GM04503 (cell line): ENCODE data around the gene SPATA7.
"Not testable (repeated sequence)": the region's sequence is repeated elsewhere in the genome, so short reads cannot be mapped to it uniquely, and the experiment has no call there.

Source experiments
- DNase-seq: peaks from one replicate; pipeline ENCODE4 v3.0.0-alpha.2; 2012; ENCODE audit warnings: low read depth

The SPATA7 gene, protein sequence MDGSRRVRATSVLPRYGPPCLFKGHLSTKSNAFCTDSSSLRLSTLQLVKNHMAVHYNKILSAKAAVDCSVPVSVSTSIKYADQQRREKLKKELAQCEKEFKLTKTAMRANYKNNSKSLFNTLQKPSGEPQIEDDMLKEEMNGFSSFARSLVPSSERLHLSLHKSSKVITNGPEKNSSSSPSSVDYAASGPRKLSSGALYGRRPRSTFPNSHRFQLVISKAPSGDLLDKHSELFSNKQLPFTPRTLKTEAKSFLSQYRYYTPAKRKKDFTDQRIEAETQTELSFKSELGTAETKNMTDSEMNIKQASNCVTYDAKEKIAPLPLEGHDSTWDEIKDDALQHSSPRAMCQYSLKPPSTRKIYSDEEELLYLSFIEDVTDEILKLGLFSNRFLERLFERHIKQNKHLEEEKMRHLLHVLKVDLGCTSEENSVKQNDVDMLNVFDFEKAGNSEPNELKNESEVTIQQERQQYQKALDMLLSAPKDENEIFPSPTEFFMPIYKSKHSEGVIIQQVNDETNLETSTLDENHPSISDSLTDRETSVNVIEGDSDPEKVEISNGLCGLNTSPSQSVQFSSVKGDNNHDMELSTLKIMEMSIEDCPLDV

DNA sequence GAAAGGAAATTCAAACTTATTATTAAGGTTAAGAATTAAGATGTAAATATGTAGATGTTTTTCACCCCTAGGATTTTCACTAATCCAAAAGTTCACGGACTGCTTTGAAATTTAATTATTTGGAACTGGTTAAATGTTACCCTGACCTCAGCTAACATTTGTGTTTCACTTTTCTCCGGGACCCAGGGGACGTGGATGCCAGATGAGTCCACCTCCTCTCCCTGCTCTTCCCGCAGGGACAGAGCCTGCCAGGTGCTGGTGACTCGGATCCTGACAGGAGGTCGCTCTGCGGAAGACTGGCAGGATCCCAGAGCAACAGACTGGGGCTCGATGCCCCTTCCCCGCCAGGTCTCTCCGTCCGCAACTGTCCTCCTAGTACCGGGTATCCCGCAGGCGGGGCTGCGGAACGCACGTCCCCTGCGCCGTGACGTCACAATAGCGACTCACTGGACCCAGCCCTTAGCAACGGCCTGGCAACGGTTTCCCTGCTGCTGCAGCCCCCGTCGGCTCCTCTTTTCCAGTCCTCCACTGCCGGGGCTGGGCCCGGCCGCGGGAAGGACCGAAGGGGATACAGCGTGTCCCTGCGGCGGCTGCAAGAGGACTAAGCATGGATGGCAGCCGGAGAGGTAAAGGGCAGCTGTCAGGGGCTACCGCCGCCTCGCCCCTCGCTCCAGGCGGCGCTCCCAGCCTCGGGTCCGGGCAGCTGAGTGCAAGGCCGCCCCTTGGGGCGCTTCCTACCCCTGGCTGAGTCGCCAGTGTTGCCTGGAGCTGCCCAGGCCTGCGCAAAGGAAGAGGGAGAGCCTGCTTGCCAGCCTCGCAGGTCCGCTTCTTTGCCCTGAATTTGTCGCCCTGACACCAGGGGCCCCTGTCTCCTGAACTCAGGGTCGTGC, at the start of gene SPATA7:
Gene SPATA7 (plus strand): TSS at position 446 of the 890 bp plus-strand sequence. CDS start 162 bp downstream, at position 608.
- peak; percentile 44 for DNase-seq

DNA sequence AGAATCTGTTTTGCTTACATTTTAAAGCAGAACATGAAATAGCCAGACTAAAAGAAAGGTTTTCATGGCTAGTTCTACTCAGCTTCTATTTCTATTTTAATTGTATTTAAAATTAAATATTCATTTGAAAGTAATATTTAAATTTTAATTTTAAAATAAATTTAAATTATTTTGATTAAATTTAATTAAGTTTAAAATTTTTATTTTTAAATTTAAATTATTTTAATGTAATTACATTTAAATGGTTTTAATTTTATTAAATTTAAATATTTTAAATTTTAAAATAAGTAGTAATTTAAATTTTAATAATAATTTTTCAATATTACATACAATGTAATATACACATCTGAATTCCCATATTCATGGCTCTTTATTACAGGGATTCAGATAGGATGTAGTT, 45.1 kb upstream of the SPATA7 start:
- DNase-seq = no peak

DNA sequence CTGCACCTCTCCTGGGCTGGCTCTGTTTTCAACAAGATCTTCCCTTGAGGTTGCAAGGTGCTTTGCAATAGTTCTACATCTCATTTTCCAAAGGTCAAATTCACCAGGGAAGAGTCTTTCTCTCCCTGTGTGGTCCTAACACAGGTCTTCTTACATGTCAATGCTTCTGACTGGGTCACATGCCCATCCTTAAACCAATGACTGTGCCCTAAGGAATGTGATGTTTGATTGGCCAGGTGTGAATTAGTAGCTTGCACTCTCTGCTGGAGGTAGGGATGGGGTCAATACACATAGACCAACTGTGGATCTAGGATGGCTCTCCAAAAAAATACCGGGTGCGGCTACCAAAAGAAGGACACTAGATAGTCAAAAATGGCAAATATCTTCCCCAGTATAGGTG, 42.5 kb upstream of the SPATA7 start:
- no peak for DNase-seq

DNA sequence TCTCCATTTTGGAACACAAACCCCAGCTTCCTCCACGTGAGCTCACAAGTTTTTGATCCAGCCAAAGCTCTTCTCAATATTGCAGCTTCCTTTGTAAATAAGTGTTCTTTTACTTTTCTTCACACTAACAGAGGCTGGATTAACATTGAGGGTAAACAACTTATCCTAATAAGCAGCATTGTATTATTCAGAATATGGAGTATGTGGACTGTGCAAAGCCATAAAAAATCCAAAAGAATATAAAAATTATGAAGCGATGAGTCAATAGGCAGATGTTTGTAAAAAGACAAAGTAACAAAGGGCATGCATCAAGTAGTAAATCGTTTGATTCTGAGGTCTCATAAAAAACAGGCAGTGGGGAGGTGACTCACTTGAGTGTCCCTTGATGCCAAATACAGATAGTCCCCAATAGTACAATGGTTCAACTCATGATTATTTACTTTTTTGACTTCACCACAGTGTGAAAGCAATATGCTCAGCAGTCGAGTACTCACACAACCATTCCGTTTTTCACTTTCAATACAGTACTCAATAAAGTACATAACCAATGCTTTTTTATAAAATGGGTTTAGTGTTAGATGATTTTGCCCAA, 39.3 kb upstream of the SPATA7 start:
- peak; percentile 8 for DNase-seq

DNA sequence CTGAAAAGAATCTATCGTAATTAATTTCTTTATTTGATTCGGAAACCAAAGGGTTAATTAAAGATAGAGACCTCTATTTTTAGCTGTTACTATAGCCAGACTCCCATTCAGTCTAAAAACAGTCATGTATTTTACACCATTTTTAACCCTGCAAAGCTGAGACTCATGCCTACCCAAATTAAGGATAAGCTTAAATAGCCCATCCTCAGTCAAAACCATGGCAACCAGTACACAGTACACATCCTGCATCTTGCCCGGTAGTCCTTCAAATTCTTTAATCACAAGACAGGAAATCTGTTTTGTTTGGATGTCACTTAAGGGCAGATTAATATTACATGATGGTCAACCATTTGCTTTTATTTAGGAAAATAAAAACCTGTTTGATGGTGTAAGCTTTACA, 36.9 kb upstream of the SPATA7 start:
- no peak for DNase-seq

DNA sequence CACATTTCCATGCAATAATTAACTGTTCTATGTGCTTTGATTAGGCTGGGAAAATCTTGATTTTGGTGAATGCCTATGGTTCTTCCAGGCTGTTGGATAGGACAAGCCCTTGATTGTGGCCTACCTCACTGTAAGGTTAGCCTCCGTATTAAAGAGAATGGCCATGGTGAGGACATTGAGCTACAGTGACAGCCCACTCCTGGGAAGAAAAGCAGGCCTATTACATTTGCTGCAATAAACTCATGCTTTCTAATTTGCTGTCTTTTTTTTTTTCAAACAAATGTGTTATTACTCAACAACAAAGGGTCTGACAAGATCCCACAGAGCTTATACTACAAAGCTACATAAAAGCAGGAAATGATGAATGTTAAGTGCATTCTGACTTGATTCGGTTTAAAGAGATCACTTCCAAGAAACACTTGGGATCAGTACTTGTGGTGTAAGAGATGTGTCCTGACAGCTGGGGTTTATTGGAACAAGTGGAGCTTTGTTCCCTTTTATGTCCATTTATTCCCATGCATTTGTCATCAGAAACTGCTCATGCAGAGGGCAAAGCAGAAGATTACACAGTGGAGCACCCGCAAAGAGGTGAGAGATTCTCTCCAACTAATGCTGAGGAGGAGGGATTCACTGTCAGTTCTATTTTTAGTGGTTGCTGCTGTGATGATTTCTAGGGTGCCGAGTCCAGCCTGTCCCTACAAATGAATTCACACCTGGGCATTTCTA, 33.3 kb upstream of the SPATA7 start:
- no peak for DNase-seq

DNA sequence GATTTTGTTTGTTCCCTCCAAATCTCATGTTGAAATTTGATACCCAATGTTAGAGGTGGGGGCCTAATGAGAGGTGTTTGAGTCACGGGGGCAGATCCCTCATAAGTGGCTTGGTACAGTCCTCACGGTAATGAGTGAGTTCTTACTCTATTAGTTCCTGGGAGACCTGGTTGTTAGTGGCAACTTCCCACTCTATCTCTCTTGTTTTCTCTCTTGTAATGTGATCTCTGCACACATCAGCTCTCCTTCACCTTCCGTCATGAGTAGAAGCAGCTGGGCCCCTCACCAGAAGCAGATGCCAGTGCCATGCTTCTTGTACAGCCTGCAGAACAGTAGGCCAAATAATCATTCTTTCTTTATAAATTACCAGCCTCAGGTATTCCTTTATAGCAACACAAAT, 32.8 kb upstream of the SPATA7 start:
- DNase-seq = no peak

DNA sequence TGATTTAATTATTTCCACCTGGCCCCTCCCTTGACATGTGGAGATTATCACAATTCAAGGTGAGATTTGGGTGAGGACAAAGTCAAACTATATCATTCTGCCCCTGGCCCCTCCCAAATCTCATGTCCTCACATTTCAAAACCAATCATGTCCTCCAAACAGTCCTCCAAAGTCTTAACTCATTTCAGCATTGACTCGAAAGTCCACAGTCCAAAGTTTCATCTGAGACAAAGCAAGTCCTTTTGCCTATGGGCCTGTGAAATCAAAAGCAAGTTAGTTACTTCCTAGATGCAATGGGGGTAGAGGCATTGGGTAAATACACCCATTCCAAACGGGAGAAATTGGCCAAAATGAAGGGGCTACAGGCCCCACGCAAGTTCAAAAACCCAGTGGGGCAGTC, 31.1 kb upstream of the SPATA7 start:
- DNase-seq = no peak

DNA sequence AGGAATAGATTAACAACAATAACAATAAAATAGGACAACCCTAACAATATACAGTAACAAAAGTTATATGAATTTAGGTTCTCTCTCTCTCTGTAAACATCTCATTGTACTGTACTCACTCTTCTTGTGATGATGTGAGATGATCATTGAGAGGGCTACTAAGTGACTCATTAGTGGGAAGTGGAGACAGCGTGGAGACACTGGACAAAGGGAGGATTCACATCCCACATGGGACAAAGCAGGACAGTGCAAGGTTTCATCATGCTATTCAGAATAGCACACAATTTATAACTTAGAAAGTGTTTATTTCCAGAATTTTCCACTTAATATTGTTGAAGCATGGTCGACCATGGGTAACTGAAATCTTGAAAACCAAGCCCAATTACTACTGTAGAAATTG, 26.0 kb upstream of the SPATA7 start:
- DNase-seq = no peak

DNA sequence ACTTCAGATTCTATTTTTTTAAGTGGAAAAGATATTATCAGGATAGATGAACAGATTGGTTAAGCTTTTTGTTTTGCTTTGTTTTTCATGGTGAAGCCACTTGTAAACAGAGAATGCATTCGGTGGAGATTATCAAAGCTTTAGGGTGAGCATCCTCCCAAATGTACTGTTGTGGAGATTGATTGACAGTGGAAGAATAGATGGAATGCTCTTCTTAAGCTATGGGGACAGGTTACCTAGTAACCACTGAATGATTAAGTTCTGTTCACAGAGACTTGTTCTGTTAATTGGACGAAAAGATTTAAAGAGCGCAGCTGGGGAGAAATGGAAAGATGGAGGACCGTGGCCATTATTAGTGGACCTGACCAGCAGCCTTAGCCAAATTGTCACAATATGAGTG, 21.8 kb upstream of the SPATA7 start:
- no peak for DNase-seq

DNA sequence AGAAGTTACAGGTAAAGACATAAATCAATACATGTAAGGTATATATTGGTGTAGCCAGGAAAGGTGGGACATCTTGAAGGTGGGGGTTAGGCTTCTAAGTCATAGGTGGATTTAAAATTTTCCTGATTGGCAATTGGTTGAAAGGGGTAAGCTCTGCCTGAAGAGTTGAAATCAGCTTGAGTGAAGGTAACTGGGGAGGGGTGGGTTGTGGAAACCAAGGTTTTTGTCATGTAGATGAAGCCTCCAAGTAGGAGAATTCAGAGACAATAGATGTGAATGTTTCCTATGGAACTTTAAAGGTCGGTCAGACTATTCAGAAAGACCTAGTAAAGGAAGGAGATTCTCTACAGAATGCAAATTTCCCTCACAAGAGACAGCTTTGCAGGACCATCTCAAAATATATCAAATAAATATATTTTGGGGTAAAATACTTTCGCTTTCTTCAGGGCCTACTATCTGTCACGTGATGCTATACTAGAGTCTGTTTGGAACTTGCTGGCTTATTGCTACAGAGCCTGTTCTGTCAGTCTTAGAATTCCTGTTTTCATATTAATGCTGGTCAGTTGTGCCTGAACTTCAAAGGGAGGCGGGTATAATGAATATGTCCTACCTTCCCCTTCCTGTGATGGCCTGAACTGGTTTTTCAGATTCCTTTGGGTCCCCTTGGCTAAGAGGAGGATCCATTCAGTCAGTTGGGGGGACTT, 20.6 kb upstream of the SPATA7 start:
- no peak for DNase-seq

DNA sequence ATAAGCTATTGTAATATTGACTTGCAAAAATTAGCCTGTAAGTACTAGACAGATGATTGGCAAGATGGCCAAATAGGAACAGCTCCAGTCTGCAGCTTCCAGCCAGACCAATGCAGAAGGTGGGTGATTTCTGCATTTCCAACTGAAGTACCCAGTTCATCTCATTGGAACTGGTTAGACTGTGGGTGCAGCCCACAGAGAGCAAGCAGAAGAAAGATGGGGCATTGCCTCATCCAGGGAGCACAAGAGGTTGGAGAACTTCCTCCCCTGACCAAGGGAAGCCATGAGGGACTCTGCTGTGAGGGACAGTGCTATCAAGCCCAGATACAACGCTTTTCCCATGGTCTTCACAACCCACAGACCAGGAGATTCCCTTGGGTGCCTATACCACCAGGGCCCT, 16.0 kb upstream of the SPATA7 start:
- no peak for DNase-seq

DNA sequence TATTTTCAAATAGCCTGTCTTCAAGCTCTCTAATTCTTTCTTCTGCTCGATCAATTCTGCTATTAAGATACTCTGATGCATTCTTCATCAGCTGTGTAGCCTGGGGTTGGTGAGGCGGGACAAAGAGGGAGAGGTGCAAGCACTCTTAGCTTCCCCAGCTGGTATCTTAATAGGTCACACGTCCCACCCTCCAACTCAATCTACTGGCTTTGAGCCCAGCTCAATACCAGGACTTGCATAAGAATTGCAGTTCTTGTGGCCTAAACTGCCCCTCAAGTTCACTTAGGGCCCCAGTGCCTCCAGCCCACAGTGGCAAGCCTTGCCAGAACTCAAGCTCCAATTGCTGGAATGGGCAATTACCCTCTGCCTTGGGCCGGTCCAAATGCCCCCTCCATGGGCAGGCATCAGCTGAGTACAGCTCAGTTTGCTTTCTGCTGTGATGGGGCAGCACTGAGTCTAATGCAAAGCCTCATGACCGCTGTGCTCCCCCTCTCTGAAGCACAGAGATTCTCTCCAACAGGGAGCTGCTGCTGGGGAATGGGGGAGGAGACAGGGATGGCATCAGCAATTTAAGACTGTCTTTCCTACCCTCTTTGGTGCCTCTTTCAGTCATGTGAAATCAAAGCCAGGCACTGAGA, 5.6 kb upstream of the SPATA7 start:
- no peak for DNase-seq

DNA sequence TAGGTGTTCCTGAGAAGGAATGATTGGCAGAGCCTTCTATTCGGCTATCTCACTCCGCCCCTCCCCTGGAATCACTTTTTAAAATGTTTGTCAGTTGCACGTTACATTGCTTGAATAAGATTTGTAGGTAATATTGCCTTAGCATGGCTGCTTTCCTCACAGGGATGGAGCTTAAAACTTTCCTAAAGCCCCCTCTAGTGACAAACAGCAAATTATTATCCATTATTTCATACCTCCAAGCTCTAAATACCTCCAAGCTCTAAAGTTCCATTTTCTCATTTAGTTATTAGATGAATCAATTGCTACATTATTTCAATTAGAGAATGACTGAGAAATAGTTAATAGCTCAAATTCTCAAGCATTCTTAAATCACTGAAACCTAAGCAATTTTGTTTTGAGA, 5.1 kb upstream of the SPATA7 start:
- DNase-seq = no peak

DNA sequence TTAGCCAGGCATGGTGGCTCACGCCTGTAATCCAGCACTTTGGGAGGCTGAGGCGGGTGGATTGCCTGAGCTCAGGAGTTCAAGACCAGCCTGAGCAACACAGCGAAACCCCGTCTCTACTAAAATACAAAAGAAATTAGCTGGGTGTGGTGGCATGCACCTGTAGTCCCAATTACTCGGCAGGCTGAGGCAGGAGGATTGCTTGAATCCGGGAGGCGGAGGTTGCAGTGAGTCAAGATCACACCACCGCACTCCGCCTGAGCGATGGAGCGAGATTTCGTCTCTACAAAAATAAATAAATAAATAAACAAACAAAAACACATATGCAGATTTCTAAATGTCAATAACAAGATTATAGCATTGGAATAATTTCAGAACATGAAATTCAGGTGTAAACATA, 3.8 kb upstream of the SPATA7 start:
- DNase-seq = not testable (repeated sequence)

DNA sequence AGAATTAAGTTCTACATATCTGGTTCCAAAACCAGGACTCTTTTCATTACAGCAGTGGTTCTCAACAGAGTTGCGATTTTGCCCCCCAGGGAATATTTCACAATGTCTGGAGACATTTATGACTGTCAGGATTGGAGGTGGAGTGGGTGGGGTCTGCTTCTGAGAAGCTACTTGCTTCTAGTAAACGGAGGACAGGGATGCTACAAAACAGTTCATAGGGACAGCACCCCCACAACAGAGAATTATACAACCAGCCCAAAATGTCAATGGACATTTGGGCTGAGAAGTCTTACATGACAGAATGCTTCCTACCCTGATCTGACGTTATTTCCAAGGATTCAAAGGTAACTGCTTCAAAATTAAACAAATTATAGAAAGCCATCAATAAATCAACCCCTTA, 739 bp upstream of the SPATA7 start:
- DNase-seq = no peak

DNA sequence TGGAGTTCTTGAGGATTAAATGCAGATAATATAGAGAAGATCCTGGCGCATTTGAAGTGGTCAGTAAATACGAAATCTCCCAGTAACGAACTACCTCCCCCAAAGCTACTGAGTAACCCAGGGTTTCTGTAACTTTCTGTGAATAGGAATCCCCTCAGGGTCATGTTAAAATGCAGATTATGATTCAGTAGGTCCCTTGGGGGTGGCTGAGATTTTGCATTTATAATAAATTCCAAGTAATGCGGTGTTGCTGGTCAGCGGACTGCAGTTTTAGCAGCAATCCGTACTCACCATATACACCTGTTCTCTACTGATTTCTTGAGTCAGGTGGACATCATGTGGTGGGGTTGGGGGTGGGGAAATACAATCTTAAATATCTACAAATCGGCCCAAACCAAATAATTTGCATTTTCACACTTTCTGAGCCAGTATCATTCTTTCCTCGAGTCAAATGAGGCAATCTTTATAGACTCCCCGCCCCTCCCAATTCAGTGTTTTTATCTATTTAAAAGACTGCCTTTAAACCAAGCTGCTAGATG, 868 bp downstream of the SPATA7 start:
- no peak for DNase-seq

DNA sequence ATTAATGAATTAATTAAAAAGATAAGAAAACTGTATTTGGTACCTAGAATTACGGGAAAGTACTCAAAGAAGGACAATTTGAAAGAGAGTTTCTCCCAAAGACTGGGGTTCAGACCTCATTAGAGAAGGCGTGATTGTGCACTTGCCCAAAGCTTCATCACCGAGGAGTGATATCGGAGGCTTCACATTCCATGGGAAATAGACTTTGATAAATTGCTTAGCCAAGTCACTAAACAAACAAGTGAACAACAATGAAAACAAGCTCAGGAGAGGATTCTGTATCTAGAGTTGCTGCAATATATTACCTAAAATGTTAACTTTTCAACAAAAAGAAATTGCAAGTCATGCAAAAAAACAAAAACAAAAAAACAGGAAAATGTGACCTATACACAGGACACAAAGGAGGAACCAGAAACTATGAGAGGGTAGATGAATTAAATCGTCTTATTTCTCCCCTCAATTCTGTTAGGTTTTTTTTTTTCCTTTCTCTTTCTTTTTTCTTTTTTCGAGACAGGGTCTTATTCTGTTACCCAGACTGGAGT, 3.4 kb downstream of the SPATA7 start:
- DNase-seq = no peak

DNA sequence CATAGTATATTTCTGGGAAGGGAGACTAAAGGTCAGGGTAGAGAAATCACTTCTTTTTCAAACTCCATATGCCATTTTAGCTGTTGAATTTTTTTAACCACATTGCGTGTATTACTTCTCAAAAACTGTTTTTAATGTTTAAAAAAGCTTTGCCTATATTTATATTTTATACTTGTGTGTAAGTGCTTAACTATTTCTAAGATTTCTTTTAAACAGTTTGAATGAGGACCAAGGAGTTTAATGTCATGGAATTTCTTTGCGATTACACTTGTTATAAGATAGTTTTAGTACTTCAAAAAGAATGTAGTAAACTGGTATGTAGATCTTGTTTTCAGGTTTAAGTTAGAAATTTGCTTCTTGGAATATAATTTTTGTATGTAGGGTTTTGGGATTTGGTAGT, 7.2 kb downstream of the SPATA7 start:
- no peak for DNase-seq

DNA sequence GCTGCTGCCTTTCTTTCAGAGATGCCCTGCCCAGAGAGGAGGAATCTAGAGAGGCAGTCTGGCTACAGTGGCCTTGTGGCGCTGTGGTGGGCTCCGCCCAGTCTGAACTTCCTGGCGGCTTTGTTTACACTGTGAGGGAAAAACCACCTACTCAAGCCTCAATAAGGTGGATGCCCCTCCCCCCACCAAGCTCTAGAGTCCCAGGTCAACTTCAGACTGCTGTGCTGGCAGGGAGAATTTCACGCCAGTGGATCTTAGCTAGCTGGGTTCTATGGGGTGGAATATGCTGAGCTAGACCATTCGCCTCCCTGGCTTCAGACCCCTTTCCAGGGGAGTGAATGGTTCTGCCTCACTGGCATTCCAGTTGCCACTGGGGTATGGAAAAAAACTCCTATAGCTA, 25.6 kb downstream of the SPATA7 start:
- DNase-seq = no peak
